Occipital lobe (tissue), 2 donors: ENCODE measurements around the gene CHCT1. TPM values are rescaled to one million over a fixed set of nuclear protein-coding genes. Genes with fewer than 3 reads are reported as not detected.
A peak's percentile ranks its signal among the peaks of the same experiment; 100 is the strongest.
"Not testable (repeated sequence)": the region's sequence is repeated elsewhere in the genome, so short reads cannot be mapped to it uniquely, and the experiment has no call there.

Source experiments
- DNase-seq: peaks from one replicate; lab custom pipeline; 2025; lab: John Stamatoyannopoulos, UW
- total RNA-seq: library from RNA; depleted of rRNA; stranded (reverse); fragments of >200 nt; gene quantifications from one replicate; pipeline ENCODE4 v1.2.3, GENCODE V29; 2014

The CHCT1 gene
- total RNA-seq, 1 donor from 2014 or later, result not detected

GRCh38 chr17:60398227-60398959, 23.9 kb upstream of the CHCT1 start:
- no peak for DNase-seq

- no peak for DNase-seq
Observed at GRCh38 chr17:60401819-60402218, 20.5 kb upstream of the CHCT1 start.

GRCh38 chr17:60403523-60403810, 18.8 kb upstream of the CHCT1 start:
- no peak for DNase-seq

- DNase-seq, result no peak
Observed at GRCh38 chr17:60403962-60404361, 18.3 kb upstream of the CHCT1 start.

GRCh38 chr17:60406887-60407286, 15.4 kb upstream of the CHCT1 start:
- DNase-seq, result no peak

- DNase-seq, result no peak
Observed at GRCh38 chr17:60410001-60410400, 12.3 kb upstream of the CHCT1 start.

GRCh38 chr17:60412701-60413100, 9.6 kb upstream of the CHCT1 start:
- no peak for DNase-seq

GRCh38 chr17:60415146-60415545, 7.1 kb upstream of the CHCT1 start:
- DNase-seq, result no peak

- DNase-seq, result no peak
Observed at GRCh38 chr17:60416368-60416925, 5.8 kb upstream of the CHCT1 start.

- DNase-seq, result not testable (repeated sequence)
Observed at GRCh38 chr17:60419003-60419402, 3.3 kb upstream of the CHCT1 start.

GRCh38 chr17:60419875-60420274, 2.4 kb upstream of the CHCT1 start:
- DNase-seq, result not testable (repeated sequence)

- DNase-seq, result peak; percentile 22
Observed at GRCh38 chr17:60421273-60422161, 772 bp upstream of the CHCT1 start.

- DNase-seq, result no peak
Observed at GRCh38 chr17:60423865-60424264, 1.6 kb downstream of the CHCT1 start.

- no peak for DNase-seq
Observed at GRCh38 chr17:60425626-60426025, 3.3 kb downstream of the CHCT1 start.

- DNase-seq, result no peak
Observed at GRCh38 chr17:60426596-60426995, 4.3 kb downstream of the CHCT1 start.

GRCh38 chr17:60428491-60428890, 6.2 kb downstream of the CHCT1 start:
- DNase-seq, result not testable (repeated sequence)

GRCh38 chr17:60430561-60430960, 8.3 kb downstream of the CHCT1 start:
- DNase-seq, result not testable (repeated sequence)

- not testable (repeated sequence) for DNase-seq
Observed at GRCh38 chr17:60433021-60433997, 11.0 kb downstream of the CHCT1 start.

GRCh38 chr17:60435244-60436167, 13.2 kb downstream of the CHCT1 start:
- DNase-seq, result peak; percentile 43

GRCh38 chr17:60436676-60437075, 14.4 kb downstream of the CHCT1 start:
- no peak for DNase-seq
